Measurements from ENCODE around the gene C16orf86.
"Not testable (repeated sequence)": the region's sequence is repeated elsewhere in the genome, so short reads cannot be mapped to it uniquely, and the experiment has no call there.

C16orf86 gene

DNA sequence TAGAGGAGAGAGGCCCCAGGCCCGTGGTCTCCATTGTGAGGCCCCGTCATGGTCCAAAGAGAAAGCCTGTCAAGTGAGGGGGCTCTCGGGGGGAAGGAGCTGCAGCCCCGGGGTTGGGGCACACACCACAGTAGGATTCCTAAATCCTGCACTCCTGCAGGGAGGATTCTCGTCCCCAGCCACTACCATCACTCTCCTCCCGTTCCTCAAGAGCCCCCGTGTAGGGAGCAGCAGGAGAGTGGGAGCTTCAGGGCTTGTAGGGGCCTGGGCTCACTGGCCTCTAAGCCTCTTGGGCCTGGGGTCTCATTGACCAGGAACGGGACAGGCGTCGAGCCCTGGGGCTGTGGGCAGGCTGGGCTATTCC is 821 bp downstream of the C16orf86 start:
- no peak for DNase-seq (ENCODE audit: low read depth)

DNA sequence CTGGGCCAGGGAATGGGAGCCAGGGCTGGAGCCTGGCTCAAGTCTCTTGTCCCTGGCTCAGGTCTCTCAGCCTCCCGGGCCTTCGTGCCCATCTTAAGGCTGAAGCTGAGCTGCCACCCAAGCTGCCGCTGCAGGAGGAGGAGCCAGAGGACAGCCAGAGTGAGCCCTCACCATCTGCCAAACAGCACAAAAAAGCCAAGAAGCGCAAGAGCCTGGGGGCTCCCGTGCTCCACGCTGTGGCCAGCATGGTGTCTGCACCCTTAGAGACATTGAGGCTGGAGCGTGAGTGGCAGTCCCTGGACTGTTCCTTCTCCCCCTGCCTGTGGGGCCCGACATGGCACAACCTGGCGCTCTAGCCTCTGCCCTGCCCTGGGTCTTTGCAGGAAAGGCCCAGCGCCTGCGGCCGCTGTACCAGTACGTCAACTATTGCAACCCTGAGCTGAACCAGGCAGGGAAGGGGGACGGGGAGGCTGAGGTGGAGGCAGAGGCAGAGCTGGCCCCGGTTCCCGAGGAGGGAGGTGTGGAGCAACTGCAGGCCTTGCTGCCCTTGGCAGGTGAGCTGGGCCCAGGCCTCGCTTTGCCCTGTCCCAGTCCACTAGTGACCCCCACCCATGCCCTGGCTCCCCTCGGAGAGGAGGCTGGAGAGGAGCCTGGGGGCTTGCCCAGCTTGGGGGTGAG is 1.3 kb downstream of the C16orf86 start:
- peak; percentile 46 for DNase-seq (ENCODE audit: low read depth)

- no peak for DNase-seq (ENCODE audit: low read depth)
Observed at GRCh38 chr16:67668495-67669157, 2.0 kb downstream of the C16orf86 start.

DNA sequence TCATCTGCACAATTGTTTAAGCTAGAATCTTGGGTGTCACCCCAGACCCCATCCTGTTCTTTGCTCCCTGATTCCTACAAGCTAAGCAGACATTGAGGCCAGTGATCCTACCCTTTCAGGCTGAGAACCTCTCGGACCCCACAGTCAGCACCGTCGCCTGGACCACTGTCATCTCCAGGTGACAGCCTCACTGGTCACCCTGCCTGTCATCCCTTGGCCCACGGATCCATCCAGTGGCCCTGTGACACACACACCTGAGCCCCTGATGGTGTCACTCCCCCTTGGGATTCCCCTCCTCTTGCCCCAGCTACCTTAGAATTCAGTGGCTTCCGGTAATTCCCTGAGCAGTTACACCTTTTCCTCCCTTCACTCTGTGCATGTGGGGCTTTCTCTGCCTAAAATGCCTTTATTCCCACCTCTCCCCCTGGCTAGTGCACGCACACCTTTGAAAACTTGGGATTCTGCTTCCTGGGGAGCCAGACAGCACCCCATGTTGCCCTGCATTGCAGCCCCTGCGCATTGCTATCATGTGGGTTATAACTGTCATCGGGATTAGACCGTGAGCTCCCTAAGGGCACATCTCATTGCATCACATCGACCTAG is 3.0 kb downstream of the C16orf86 start:
- no peak for DNase-seq (ENCODE audit: low read depth)

DNA sequence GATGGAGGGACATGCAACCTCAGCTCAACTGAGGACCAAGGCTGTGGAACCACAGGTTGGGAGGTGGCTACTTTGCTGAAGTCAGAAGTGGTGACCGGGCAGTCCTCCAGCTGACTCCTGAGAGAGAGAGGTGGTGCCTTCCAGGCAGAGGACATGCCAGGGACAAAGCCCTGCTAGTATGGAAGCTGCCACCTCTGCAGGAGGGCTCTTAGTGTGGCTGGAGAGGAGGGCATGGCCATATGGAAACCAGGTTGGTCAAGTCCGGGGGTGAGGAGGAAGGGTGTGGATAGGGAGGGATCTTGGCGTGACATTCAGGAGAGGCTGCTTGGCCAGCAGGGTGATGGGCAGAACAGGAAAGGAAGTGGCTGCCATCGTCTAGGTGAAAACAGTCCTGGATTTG is 5.7 kb downstream of the C16orf86 start:
- no peak for DNase-seq (ENCODE audit: low read depth)

- no peak for DNase-seq (ENCODE audit: low read depth)
Observed at GRCh38 chr16:67672739-67673662, 6.4 kb downstream of the C16orf86 start.

DNA sequence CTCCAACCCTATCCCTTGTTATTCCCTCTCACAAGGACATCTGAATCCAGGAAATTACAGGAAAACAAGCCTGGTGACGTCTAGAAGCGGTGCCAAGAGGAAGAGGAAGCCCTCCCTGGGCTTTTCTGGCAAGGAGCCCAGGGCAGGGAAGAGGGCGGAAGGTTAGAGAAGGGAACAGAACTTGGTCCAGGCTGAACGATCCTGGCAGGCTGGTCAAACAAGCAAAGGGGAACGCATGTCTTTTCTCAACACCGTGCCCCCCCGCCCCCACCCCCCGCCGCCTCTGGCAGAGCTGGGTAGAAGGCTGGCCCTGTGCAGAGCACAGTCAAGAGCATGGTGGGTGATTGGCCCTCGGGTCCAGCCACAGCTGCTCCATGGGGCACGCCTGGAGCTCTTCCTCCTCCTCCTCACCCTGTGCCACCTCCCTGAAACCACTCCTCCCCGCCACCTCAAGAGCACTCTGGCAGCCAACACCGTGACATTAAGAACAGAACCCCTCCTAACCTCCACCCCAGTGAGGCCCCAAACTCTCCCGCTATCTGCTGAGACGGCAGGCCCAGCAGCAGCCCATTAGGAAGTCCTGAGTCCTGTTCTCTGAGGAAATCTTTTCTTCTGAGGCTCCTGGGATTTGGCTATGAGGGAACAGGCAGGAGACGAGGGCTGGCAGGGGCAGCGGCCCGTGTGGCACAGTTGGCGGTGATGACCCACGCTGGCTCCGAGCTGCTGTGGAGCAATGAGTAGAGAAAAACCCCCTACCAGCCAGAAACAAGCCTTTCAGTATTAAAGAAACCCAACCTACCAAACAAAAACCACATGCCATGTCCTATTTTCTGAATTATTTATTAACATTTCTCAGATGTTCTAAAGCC is 7.3 kb downstream of the C16orf86 start:
- no peak for DNase-seq (ENCODE audit: low read depth)

DNA sequence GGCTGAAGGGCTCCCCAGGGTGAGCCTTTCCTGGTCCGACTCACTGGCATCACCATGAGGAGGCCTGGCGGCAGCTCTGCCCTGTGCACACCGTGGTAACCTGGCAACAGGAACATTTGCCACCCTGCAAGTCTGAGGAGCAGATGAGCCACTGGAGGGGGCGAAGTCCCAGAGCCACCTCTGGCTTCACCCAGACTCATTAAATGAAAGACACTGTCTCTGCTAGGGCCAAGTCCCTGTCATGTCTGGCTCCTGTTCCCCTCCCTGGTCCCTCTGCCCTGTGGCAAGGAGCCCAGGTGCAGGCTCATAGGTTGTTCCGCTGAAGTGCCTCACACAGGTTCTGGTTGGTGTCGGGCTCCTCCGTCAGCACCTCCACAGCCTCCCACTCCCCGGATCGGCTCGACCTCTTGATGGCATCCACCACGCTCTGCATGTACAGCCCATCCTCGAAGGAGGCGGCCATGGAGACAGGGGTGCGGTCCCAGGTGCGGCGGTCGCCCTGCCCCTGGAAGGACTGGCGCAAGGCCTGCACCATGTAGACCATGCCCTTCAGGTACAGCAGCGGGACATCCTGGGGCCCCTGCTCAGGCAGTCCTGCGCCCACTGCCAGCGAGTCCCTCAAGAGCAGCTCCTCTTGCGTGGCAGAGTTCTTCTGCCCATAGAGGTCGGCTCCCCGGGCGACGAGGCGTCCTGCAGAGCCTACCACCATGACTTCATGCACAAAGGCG is 8.4 kb downstream of the C16orf86 start:
- DNase-seq (ENCODE audit: low read depth) = no peak

GRCh38 chr16:67675579-67675935 is 8.9 kb downstream of the C16orf86 start:
- no peak for DNase-seq (ENCODE audit: low read depth)

DNA sequence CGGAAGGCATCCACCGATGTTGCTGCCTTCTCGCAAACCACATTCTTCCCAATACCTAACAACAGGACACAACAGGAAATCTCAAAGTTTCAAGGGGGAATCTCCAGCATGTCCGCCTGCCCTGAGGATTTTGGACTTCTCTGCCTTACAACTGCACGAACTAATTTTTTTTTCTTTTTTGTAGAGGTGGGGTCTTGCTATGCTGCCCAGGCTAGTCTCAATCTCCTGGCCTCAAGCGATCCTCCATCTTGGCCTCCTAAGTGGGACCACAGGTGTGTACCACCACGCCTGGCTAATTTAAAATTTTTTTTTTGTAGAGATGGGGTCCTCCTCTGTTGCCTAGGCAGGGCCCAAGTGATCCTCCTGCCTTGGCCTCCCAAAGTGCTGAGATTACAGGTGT is 9.4 kb downstream of the C16orf86 start:
- no peak for DNase-seq (ENCODE audit: low read depth)

DNA sequence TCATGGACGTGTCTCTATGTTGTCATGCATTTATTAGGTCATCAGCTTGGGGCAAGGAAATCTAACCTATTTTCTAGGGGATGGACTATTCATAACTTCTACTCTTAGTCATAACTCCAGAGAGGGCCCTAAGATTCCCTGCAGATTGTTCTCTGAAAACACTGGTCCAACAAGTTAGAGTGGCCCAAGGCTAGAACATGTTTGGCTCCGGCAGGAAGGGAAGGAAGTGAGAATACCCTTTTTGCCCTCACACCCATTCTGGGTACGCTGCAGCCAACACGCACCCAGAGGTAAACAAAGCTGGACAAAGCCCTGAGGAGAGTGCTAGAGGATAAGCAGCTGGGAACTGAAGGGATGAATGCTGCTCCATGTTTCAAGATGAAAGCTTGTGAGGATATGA is 9.9 kb downstream of the C16orf86 start:
- DNase-seq (ENCODE audit: low read depth) = no peak

- no peak for DNase-seq (ENCODE audit: low read depth)
Observed at GRCh38 chr16:67676939-67677338, 10.3 kb downstream of the C16orf86 start.

GRCh38 chr16:67677712-67678111 is 11.1 kb downstream of the C16orf86 start:
- no peak for DNase-seq (ENCODE audit: low read depth)

GRCh38 chr16:67678354-67679023 is 11.9 kb downstream of the C16orf86 start:
- no peak for DNase-seq (ENCODE audit: low read depth)

- no peak for DNase-seq (ENCODE audit: low read depth)
Observed at GRCh38 chr16:67679935-67680897, 13.6 kb downstream of the C16orf86 start.

- no peak for DNase-seq (ENCODE audit: low read depth)
Observed at GRCh38 chr16:67683767-67684166, 17.2 kb downstream of the C16orf86 start.

GRCh38 chr16:67685388-67686112 is 18.9 kb downstream of the C16orf86 start:
- DNase-seq (ENCODE audit: low read depth) = no peak

DNA sequence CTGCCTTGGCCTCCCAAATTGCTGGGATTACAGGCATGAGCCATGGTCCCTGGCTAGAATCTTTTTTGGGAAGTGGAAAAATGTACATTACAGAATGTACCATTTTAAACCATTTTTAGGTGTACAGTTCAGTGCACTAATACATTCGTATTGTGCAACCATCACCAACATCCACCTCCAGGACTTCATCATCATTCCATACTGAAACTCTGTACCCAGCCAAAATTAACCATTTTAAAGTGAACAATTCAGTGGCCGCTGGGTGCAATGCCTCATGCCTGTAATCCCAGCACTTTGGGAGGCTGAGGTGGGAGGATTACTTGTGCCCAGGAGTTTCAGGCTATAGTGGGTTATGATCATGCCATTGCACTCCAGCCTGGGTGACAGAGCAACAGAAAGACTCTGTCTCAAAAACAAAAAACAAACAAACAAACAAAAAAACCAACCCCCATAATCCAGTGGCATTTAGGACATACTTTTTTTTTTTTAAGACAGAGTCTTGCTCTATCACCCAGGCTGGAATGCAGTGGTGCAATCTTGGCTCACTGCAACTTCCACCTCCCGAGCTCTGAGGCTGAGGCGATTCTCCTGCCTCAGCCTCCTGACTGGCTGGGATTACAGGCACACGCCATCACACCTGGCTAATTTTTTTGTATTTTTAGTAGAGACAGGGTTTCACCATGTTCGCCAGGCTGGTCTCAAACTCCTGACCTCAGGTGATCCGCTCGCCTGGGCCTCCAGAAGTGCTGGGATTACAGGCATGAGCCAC is 27.1 kb downstream of the C16orf86 start:
- not testable (repeated sequence) for DNase-seq (ENCODE audit: low read depth)
